CD4-positive, alpha-beta memory T cell (primary cell): ENCODE measurements around the gene HMX3. TPM values are rescaled to one million over a fixed set of nuclear protein-coding genes. Genes with fewer than 3 reads are reported as not detected.
A peak's percentile ranks its signal among the peaks of the same experiment; 100 is the strongest.

ENCODE experiments used
- CTCF ChIA-PET: fragments of 350-600 bp; sonication (Branson Sonifier 250); formaldehyde crosslinking; loops from one replicate; lab custom pipeline; 2021; ENCODE audit warnings: inconsistent platforms; ENCODE audit not compliant: partially characterized antibody; lab: Charles Lee
- POLR2A ChIA-PET: fragments of 350-600 bp; sonication (Branson Sonifier 250); formaldehyde crosslinking; loops from one replicate; lab custom pipeline; 2021; ENCODE audit not compliant: partially characterized antibody; lab: Charles Lee
- DNase-seq, 5 donors: peaks; one replicate each; pipeline versions ENCODE4 v3.0.0 to v3.0.0-alpha.2; 2020 to 2022; ENCODE audit warnings: mixed read lengths in 1 of 5
- H3K27ac ChIP-seq: one replicate; pipeline ENCODE4 v1.7.0; 2013; ENCODE audit warnings: low read depth, low read length
- H3K27me3 ChIP-seq: 2 replicates; pipeline ENCODE4 v1.7.0; 2013; ENCODE audit warnings: mild to moderate bottlenecking, low read length, moderate library complexity; ENCODE audit not compliant: insufficient read depth
- H3K36me3 ChIP-seq: 2 replicates; pipeline ENCODE4 v1.7.0; 2013; ENCODE audit warnings: mild to moderate bottlenecking, low read length, moderate library complexity; ENCODE audit not compliant: insufficient read depth
- H3K4me1 ChIP-seq: 2 replicates; pipeline ENCODE4 v1.7.0; 2013; ENCODE audit warnings: mild to moderate bottlenecking, low read length, moderate library complexity; ENCODE audit not compliant: insufficient read depth
- H3K4me3 ChIP-seq, 2 donors: one replicate each; pipeline ENCODE4 v1.7.0; 2013; ENCODE audit warnings: low read length in 2 of 2, mild to moderate bottlenecking in 1 of 2
- H3K9me3 ChIP-seq, 2 donors: one replicate each; pipeline ENCODE4 v1.7.0; 2013; ENCODE audit warnings: low read length in 2 of 2, control low read depth in 1 of 2; ENCODE audit not compliant: control insufficient read depth in 1 of 2
- H3K27ac Mint-ChIP-seq, 7 donors: one replicate each; pipeline ENCODE4 v1.8.0; 2020 to 2021; ENCODE audit warnings: mixed read lengths in 7 of 7, mild to moderate bottlenecking in 6 of 7, inconsistent platforms in 3 of 7, moderate library complexity in 3 of 7
- H3K27me3 Mint-ChIP-seq, 2 donors: one replicate each; pipeline ENCODE4 v1.8.0; 2020 to 2021; ENCODE audit warnings: mixed read lengths in 2 of 2
- H3K36me3 Mint-ChIP-seq, 2 donors: one replicate each; pipeline ENCODE4 v1.8.0; 2020 to 2021; ENCODE audit warnings: mixed read lengths in 2 of 2, inconsistent platforms in 1 of 2, mild to moderate bottlenecking in 1 of 2
- H3K4me1 Mint-ChIP-seq, 4 donors: one replicate each; pipeline ENCODE4 v1.8.0; 2020 to 2021; ENCODE audit warnings: mixed read lengths in 4 of 4, mild to moderate bottlenecking in 1 of 4
- H3K4me3 Mint-ChIP-seq, 8 donors: one replicate each; pipeline ENCODE4 v1.8.0; 2020 to 2021; ENCODE audit warnings: mixed read lengths in 8 of 8, mild to moderate bottlenecking in 7 of 8, moderate library complexity in 6 of 8, inconsistent platforms in 3 of 8
- H3K9me3 Mint-ChIP-seq, 8 donors: one replicate each; pipeline ENCODE4 v1.8.0; 2020 to 2021; ENCODE audit warnings: mixed read lengths in 8 of 8, mild to moderate bottlenecking in 5 of 8, inconsistent platforms in 3 of 8, moderate library complexity in 1 of 8
- intact Hi-C: fragments of 100-400 bp; cut with micrococcal nuclease; formaldehyde crosslinking; loops from one replicate; pipeline ENCODE4 v1.15.1; 2023
- polyA plus RNA-seq, 2 donors: library from polyadenylated mRNA; unstranded; fragments of 300-500 nt; fragmentation: Illumina TruSeq; gene quantifications; one replicate each; pipeline ENCODE4 v1.2.3, GENCODE V29; 2021
- total RNA-seq, 2 experiments: library from RNA; stranded (reverse); gene quantifications; one replicate each; pipeline ENCODE4 v1.2.3, GENCODE V29; 2021

Gene HMX3
- total and polyA plus RNA-seq, 4 experiments from 2014 or later = not detected

- peak in 1 of 5 donors; percentile 26 for DNase-seq
- H3K4me1 Mint-ChIP-seq = peaks cover 27 to 85% (median 55%) of the 10 kb centered on the region in 4 donors
- no peaks in the 10 kb centered on the region for H3K36me3 ChIP-seq
- H3K4me3 ChIP-seq = no peak overlapping the region
- peaks cover 73% of the 10 kb centered on the region for H3K27me3 ChIP-seq
- peak overlapping the region in 1 of 7 donors; percentile 67 for H3K27ac Mint-ChIP-seq
- peaks cover 0 to 1% of the 10 kb centered on the region in 2 donors for H3K36me3 Mint-ChIP-seq
- POLR2A ChIA-PET = interaction anchor here (1.8 kb wide), 2 partner anchors 10 to 14 kb away, joined by 6 to 7 read pairs; partner anchors contain the start of gene BUB3
- peak overlapping the region in 7 of 8 donors; percentile 14 to 78 (median 56) for H3K4me3 Mint-ChIP-seq
- H3K9me3 ChIP-seq = no peaks in the 10 kb centered on the region
- CTCF ChIA-PET = interaction anchor here (1.1 to 3.9 kb wide), 3 partner anchors 9 to 240 kb away, joined by 3 to 15 read pairs (median 3); no protein-coding TSS in a partner anchor
- peaks cover 75% of the 10 kb centered on the region for H3K4me1 ChIP-seq
- peaks cover 61 to 74% of the 10 kb centered on the region in 2 donors for H3K27me3 Mint-ChIP-seq
- H3K27ac ChIP-seq = no peak overlapping the region
- peaks cover 0 to 12% (median 0%) of the 10 kb centered on the region in 8 donors for H3K9me3 Mint-ChIP-seq
- intact Hi-C loops = no loop called here
Measured at GRCh38 chr10:123140164-123140982, 4.6 kb downstream of the HMX3 start.

DNA sequence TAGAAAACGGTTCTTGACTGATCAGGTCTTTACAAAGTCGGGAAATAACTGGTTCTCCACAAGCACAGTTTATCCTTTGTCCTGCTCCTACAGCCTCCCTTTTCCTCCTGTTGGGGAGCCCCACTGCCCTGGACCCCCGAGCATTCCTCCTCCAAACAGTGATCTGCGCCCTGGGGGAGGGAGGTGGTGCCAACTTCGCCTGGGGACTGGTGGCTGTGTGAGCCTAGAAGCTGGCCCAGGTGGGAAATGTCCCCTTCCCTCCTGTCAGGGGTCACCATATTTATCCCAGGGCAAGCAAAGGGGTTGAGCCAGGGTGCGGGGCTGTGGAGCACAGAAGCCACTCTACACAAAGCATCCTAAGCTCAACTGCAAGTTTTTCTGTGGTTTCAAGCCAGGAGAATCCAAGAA is 5.2 kb downstream of the HMX3 start:
- CTCF ChIA-PET = interaction anchor here (1.2 to 3.9 kb wide), 2 partner anchors 11 to 239 kb away, joined by 3 to 15 read pairs; no protein-coding TSS in a partner anchor
- H3K36me3 Mint-ChIP-seq = peaks cover 0 to 1% of the 10 kb centered on the region in 2 donors
- peaks cover 31 to 91% (median 60%) of the 10 kb centered on the region in 4 donors for H3K4me1 Mint-ChIP-seq
- peak overlapping the region in 1 of 8 donors; percentile 42 for H3K4me3 Mint-ChIP-seq
- Histone ChIP-seq H3K27me3 (peaks cover 77% of the 10 kb centered on the region), H3K4me1 (peaks cover 80% of the 10 kb centered on the region), H3K9me3 (no peaks in the 10 kb centered on the region), H3K27ac (no peak overlapping the region), H3K4me3 (no peak overlapping the region), H3K36me3 (no peaks in the 10 kb centered on the region)
- POLR2A ChIA-PET = interaction anchor here (1.8 kb wide), 2 partner anchors 9 to 13 kb away, joined by 6 to 7 read pairs; partner anchors contain the start of gene BUB3
- DNase-seq = no peak
- intact Hi-C loops = no loop called here
- H3K27ac Mint-ChIP-seq = peak overlapping the region in 1 of 7 donors; percentile 67
- peaks cover 0 to 12% (median 0%) of the 10 kb centered on the region in 8 donors for H3K9me3 Mint-ChIP-seq
- H3K27me3 Mint-ChIP-seq = peaks cover 66 to 80% of the 10 kb centered on the region in 2 donors

- Mint-ChIP-seq H3K27me3 (peaks cover 65 to 83% of the 10 kb centered on the region in 2 donors), H3K36me3 (no peaks in the 10 kb centered on the region), H3K4me3 (peak overlapping the region in 3 of 8 donors; percentile 21 to 65 (median 54)), H3K27ac (peak overlapping the region in 2 of 7 donors; percentile 10 to 45), H3K4me1 (peaks cover 34 to 89% (median 58%) of the 10 kb centered on the region in 4 donors), H3K9me3 (peaks cover 0 to 10% (median 0%) of the 10 kb centered on the region in 8 donors)
- CTCF ChIA-PET = interaction anchor here (3.9 kb wide), 1 partner anchor 10 kb away, joined by 15 read pairs; no protein-coding TSS in a partner anchor
- H3K9me3 ChIP-seq = no peaks in the 10 kb centered on the region
- H3K27ac ChIP-seq = no peak overlapping the region
- DNase-seq = no peak
- POLR2A ChIA-PET = interaction anchor here (1.8 kb wide), 1 partner anchor 8 kb away, joined by 7 read pairs; no protein-coding TSS in a partner anchor
- H3K36me3 ChIP-seq = no peaks in the 10 kb centered on the region
- H3K4me1 ChIP-seq = peaks cover 81% of the 10 kb centered on the region
- no peak overlapping the region for H3K4me3 ChIP-seq
- H3K27me3 ChIP-seq = peaks cover 88% of the 10 kb centered on the region
- intact Hi-C loops = no loop called here
Measured at GRCh38 chr10:123141791-123142700, 6.3 kb downstream of the HMX3 start.

- intact Hi-C loops = no loop called here
- H3K9me3 ChIP-seq = no peaks in the 10 kb centered on the region
- CTCF ChIA-PET = no interaction called here
Measured at GRCh38 chr10:123142701-123143161, 7.0 kb downstream of the HMX3 start.

DNA sequence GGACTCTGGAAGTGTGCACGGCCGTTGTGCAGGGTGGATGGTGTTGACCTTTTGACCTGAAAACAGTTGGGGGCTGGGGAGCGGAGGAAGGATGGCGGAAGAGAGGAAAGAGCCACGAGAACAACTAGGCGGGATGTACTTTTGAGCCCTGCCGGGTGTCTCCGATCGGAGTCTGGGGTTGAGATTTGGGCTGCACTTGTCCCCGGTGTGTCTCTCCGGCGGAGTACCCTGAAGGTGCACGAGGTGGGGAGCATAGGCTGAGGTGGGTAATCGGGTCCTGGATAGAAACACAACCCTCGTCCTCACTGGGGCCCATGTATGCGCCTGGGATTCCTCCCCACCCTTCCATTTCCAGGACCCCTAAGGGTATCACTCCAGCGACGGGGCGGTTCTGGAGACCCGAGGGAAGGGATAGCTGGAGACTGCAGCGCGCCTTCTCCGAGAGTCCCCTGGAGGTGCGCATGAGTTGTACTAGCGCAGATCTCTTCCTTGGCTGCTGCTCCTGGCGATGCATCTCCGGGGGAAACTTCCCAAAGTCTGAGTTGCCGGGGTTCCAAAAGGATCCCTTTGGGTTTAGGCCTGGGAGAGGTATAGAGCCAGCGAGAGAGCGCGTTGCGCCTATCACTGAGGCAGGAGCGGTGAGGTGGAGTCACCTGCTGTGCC is 7.5 kb downstream of the HMX3 start:
- no peak for DNase-seq
- peak overlapping the region in 2 of 7 donors; percentile 51 to 77 for H3K27ac Mint-ChIP-seq
- no peaks in the 10 kb centered on the region for H3K36me3 ChIP-seq
- H3K9me3 Mint-ChIP-seq = peaks cover 0 to 9% (median 0%) of the 10 kb centered on the region in 8 donors
- H3K9me3 ChIP-seq = no peaks in the 10 kb centered on the region
- no peaks in the 10 kb centered on the region for H3K36me3 Mint-ChIP-seq
- no peak overlapping the region for H3K27ac ChIP-seq
- CTCF ChIA-PET = no interaction called here
- POLR2A ChIA-PET = no interaction called here
- peak overlapping the region; percentile 3 to 74 (median 58) for H3K4me3 Mint-ChIP-seq
- peaks cover 69 to 81% of the 10 kb centered on the region in 2 donors for H3K27me3 Mint-ChIP-seq
- H3K4me3 ChIP-seq = no peak overlapping the region
- peaks cover 93% of the 10 kb centered on the region for H3K27me3 ChIP-seq
- H3K4me1 ChIP-seq = peaks cover 83% of the 10 kb centered on the region
- intact Hi-C loops = no loop called here
- H3K4me1 Mint-ChIP-seq = peaks cover 38 to 84% (median 60%) of the 10 kb centered on the region in 4 donors

More at GRCh38 chr10:123142701-123143161, 7.0 kb downstream of the HMX3 start:
- DNase-seq = no peak
- peaks cover 80% of the 10 kb centered on the region for H3K4me1 ChIP-seq
- POLR2A ChIA-PET = no interaction called here
- no peak overlapping the region for H3K27ac ChIP-seq
- H3K36me3 ChIP-seq = no peaks in the 10 kb centered on the region
- Mint-ChIP-seq H3K27me3 (peaks cover 69 to 86% of the 10 kb centered on the region in 2 donors), H3K27ac (peak overlapping the region in 1 of 7 donors; percentile 51), H3K36me3 (no peaks in the 10 kb centered on the region), H3K9me3 (peaks cover 0 to 9% (median 0%) of the 10 kb centered on the region in 8 donors), H3K4me1 (peaks cover 36 to 90% (median 61%) of the 10 kb centered on the region in 4 donors), H3K4me3 (peak overlapping the region in 6 of 8 donors; percentile 39 to 68 (median 52))
- H3K4me3 ChIP-seq = no peak overlapping the region
- peaks cover 95% of the 10 kb centered on the region for H3K27me3 ChIP-seq

- DNase-seq = no peak
- Mint-ChIP-seq H3K27me3 (peaks cover 67 to 78% of the 10 kb centered on the region in 2 donors), H3K4me3 (peak overlapping the region in 7 of 8 donors; percentile 22 to 74 (median 55)), H3K27ac (peak overlapping the region in 1 of 7 donors; percentile 51), H3K36me3 (no peaks in the 10 kb centered on the region), H3K4me1 (peaks cover 38 to 80% (median 58%) of the 10 kb centered on the region in 4 donors), H3K9me3 (peaks cover 0 to 9% (median 0%) of the 10 kb centered on the region in 8 donors)
- Histone ChIP-seq H3K9me3 (no peaks in the 10 kb centered on the region), H3K4me3 (no peak overlapping the region), H3K4me1 (peaks cover 88% of the 10 kb centered on the region), H3K36me3 (no peaks in the 10 kb centered on the region), H3K27me3 (peaks cover 90% of the 10 kb centered on the region), H3K27ac (no peak overlapping the region)
- intact Hi-C loops = no loop called here
- POLR2A ChIA-PET = interaction anchor here (2.4 to 2.5 kb wide), 2 partner anchors 10 to 98 kb away, joined by 7 to 10 read pairs; partner anchors contain the start of gene BUB3
- CTCF ChIA-PET = no interaction called here
Measured at GRCh38 chr10:123143825-123144168, 8.0 kb downstream of the HMX3 start.
